H9 (cell line): Measurements from ENCODE around the gene NECTIN1. TPM values are rescaled to one million over a fixed set of nuclear protein-coding genes. Genes with fewer than 3 reads are reported as not detected.

Experiments
- DNase-seq: peaks from one replicate; pipeline ENCODE4 v3.0.0-alpha.2; 2017
- H2AFZ ChIP-seq: one replicate; pipeline ENCODE4 v1.6.1; 2013; ENCODE audit warnings: mild to moderate bottlenecking, low read length, control low read depth, moderate library complexity
- H2AK5ac ChIP-seq: 2 replicates; pipeline ENCODE4 v1.6.1; 2013; ENCODE audit warnings: low read length, control low read depth, mixed read lengths; ENCODE audit not compliant: insufficient read length
- H2BK120ac ChIP-seq: one replicate; pipeline ENCODE4 v1.6.1; 2013; ENCODE audit warnings: low read depth, mild to moderate bottlenecking, low read length, control low read depth, inconsistent platforms; ENCODE audit not compliant: poor library complexity, severe bottlenecking
- H2BK12ac ChIP-seq: 2 replicates; pipeline ENCODE4 v1.6.1; 2013; ENCODE audit warnings: low read length, control low read depth, mixed read lengths, low read depth; ENCODE audit not compliant: insufficient read length
- H2BK15ac ChIP-seq: 2 replicates; pipeline ENCODE4 v1.6.1; 2013; ENCODE audit warnings: low read depth, low read length, control low read depth
- H2BK20ac ChIP-seq: one replicate; pipeline ENCODE4 v1.6.1; 2013; ENCODE audit warnings: low read depth, mild to moderate bottlenecking, low read length, control low read depth, inconsistent platforms; ENCODE audit not compliant: poor library complexity, severe bottlenecking
- H2BK5ac ChIP-seq: 2 replicates; pipeline ENCODE4 v1.6.1; 2013; ENCODE audit warnings: low read length, control low read depth, mixed read lengths; ENCODE audit not compliant: insufficient read length
- H3K14ac ChIP-seq: 2 replicates; pipeline ENCODE4 v1.6.1; 2013; ENCODE audit warnings: low read length, control low read depth; ENCODE audit not compliant: insufficient read depth
- H3K18ac ChIP-seq: 2 replicates; pipeline ENCODE4 v1.6.1; 2013; ENCODE audit warnings: low read depth, mild to moderate bottlenecking, mixed read lengths, low read length, control low read depth; ENCODE audit not compliant: insufficient read length
- H3K23ac ChIP-seq: 2 replicates; pipeline ENCODE4 v1.6.1; 2013; ENCODE audit warnings: low read length, control low read depth, mixed read lengths, low read depth; ENCODE audit not compliant: insufficient read length
- H3K23me2 ChIP-seq: 2 replicates; pipeline ENCODE4 v1.6.1; 2013; ENCODE audit warnings: low read depth, mild to moderate bottlenecking, mixed read lengths, low read length, control low read depth; ENCODE audit not compliant: insufficient read length, poor library complexity, severe bottlenecking
- H3K27ac ChIP-seq: 2 replicates; pipeline ENCODE4 v1.5.1; 2013; ENCODE audit warnings: low read length, control low read depth, mixed read lengths, low read depth; ENCODE audit not compliant: insufficient read length
- H3K27me3 ChIP-seq: 2 replicates; pipeline ENCODE4 v1.6.1; 2013; ENCODE audit warnings: low read length, control low read depth, inconsistent platforms; ENCODE audit not compliant: insufficient read depth
- H3K4ac ChIP-seq: 2 replicates; pipeline ENCODE4 v1.6.1; 2013; ENCODE audit warnings: low read depth, mild to moderate bottlenecking, control low read depth, inconsistent platforms, low read length, moderate library complexity
- H3K4me1 ChIP-seq: 2 replicates; pipeline ENCODE4 v1.6.1; 2013; ENCODE audit warnings: low read length, control low read depth, inconsistent platforms; ENCODE audit not compliant: insufficient read depth
- H3K4me2 ChIP-seq: 2 replicates; pipeline ENCODE4 v1.6.1; 2013; ENCODE audit warnings: low read length, control low read depth, mixed read lengths; ENCODE audit not compliant: insufficient read length, insufficient read depth
- H3K56ac ChIP-seq: 2 replicates; pipeline ENCODE4 v1.6.1; 2013; ENCODE audit warnings: low read depth, mild to moderate bottlenecking, mixed read lengths, low read length, control low read depth; ENCODE audit not compliant: insufficient read length
- H3K79me1 ChIP-seq: 2 replicates; pipeline ENCODE4 v1.6.1; 2013; ENCODE audit warnings: low read depth, mild to moderate bottlenecking, moderate library complexity, low read length, control low read depth, inconsistent platforms; ENCODE audit not compliant: insufficient read depth, poor library complexity, severe bottlenecking
- H3K79me2 ChIP-seq: 2 replicates; pipeline ENCODE4 v1.6.1; 2013; ENCODE audit warnings: low read length, control low read depth, inconsistent platforms; ENCODE audit not compliant: insufficient read depth
- H3K9ac ChIP-seq: 2 replicates; pipeline ENCODE4 v1.6.1; 2013; ENCODE audit warnings: low read length, control low read depth, mixed read lengths; ENCODE audit not compliant: insufficient read length; ENCODE audit errors: extremely low read depth
- H3K9me3 ChIP-seq: one replicate; pipeline ENCODE4 v1.6.1; 2013; ENCODE audit warnings: low read depth, low read length, inconsistent platforms; ENCODE audit not compliant: control insufficient read depth
- H3T11ph ChIP-seq: one replicate; pipeline ENCODE4 v1.6.1; 2013; ENCODE audit warnings: mild to moderate bottlenecking, low read length, control low read depth, inconsistent platforms
- H4K20me1 ChIP-seq: one replicate; pipeline ENCODE4 v1.6.1; 2013; ENCODE audit not compliant: control insufficient read depth, insufficient read length, insufficient read depth
- H4K5ac ChIP-seq: 2 replicates; pipeline ENCODE4 v1.6.1; 2013; ENCODE audit warnings: low read depth, mild to moderate bottlenecking, mixed read lengths, low read length, control low read depth; ENCODE audit not compliant: insufficient read length
- H4K8ac ChIP-seq: replicated peaks from 2 replicates; pipeline ENCODE4 v1.6.1; 2013; ENCODE audit warnings: low read length, control low read depth, mixed read lengths, low read depth; ENCODE audit not compliant: insufficient read length
- H4K91ac ChIP-seq: 2 replicates; pipeline ENCODE4 v1.6.1; 2013; ENCODE audit warnings: low read depth, mild to moderate bottlenecking, moderate library complexity, mixed read lengths, low read length, control low read depth; ENCODE audit not compliant: insufficient read length
- H3K27ac Mint-ChIP-seq, 3 experiments: 2 replicates in 2 of 3; 3 replicates in 1 of 3; pipeline ENCODE4 v1.8.0; 2020 to 2021; ENCODE audit warnings: mixed read lengths in 3 of 3, mild to moderate bottlenecking in 1 of 3, moderate library complexity in 1 of 3
- H3K27me3 Mint-ChIP-seq: 2 replicates; pipeline ENCODE4 v1.8.0; 2021; ENCODE audit warnings: low read depth, mild to moderate bottlenecking, moderate library complexity, mixed read lengths
- H3K36me3 Mint-ChIP-seq, 3 experiments: 2 replicates in 2 of 3; 3 replicates in 1 of 3; pipeline ENCODE4 v1.8.0; 2020 to 2021; ENCODE audit warnings: low read depth in 3 of 3, mixed read lengths in 3 of 3; ENCODE audit not compliant: insufficient read depth in 1 of 3
- H3K4me1 Mint-ChIP-seq, 2 experiments: 2 replicates each; pipeline ENCODE4 v1.8.0; 2020; ENCODE audit warnings: mixed read lengths in 2 of 2
- H3K4me3 Mint-ChIP-seq, 2 experiments: 2 replicates in 1 of 2; 3 replicates in 1 of 2; pipeline ENCODE4 v1.8.0; 2020 to 2021; ENCODE audit warnings: mild to moderate bottlenecking in 2 of 2, mixed read lengths in 2 of 2, moderate library complexity in 1 of 2
- H3K9me3 Mint-ChIP-seq, 2 experiments: 2 replicates in 1 of 2; 3 replicates in 1 of 2; pipeline ENCODE4 v1.8.0; 2020; ENCODE audit warnings: mild to moderate bottlenecking in 2 of 2, mixed read lengths in 2 of 2, moderate library complexity in 1 of 2
- WGBS: extraction: QIAGEN DNeasy Blood & Tissue Kit; methylation state at CpG from one replicate; pipeline ENCODE4 v1.1.7; 2013; ENCODE audit warnings: missing lambda C conversion rate, low lambda C conversion rate, mixed read lengths; ENCODE audit not compliant: insufficient read length; ENCODE audit errors: extremely low coverage; 5-methylcytosine and 5-hydroxymethylcytosine counted together
- total RNA-seq: library from RNA; stranded (reverse); gene quantifications from 2 replicates; pipeline ENCODE4 v1.2.1, GENCODE V29; 2021
- TF ChIP-seq, protein P1 (sequence below): fragments of 200-600 bp; sonication (generic); conservative IDR thresholded peaks from 3 replicates; pipeline ENCODE4 v1.8.0; 2021; ENCODE audit warnings: antibody characterized with exemption, mild to moderate bottlenecking

Gene NECTIN1
- total RNA-seq, 1 experiment from 2014 or later = 113 TPM

DNA sequence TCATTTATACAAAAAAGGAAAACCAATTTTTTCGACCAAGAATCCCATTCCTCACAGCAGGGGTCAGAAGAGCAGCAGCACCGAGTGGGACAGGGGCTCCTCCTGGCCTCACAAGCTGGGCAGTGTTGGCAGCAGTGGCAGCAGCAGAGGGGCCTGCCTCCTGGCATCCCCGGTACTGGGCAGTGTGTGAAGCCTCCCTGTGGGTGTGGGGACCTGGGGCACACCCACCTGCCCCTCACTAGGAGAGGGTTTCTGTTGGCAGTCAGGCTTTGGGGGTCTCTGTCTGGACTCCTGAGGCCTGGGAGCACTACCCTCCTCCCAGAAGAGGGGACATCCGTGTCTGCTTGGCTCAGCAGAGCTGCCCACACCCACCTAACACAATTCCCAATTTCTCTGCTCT is 67.8 kb downstream of the NECTIN1 start:
- peaks cover 0 to 32% (median 12%) of the 10 kb centered on the region in 3 experiments; a peak in 6 of 7 replicates for H3K36me3 Mint-ChIP-seq
- no peak overlapping the region for H4K91ac ChIP-seq
- H3K9ac ChIP-seq = no peak overlapping the region
- H2BK20ac ChIP-seq = no peak overlapping the region
- no peak overlapping the region for H3K27ac Mint-ChIP-seq
- H3K79me2 ChIP-seq = no peaks in the 10 kb centered on the region
- no CpG with 5 or more reads among the region's 4 CpGs for WGBS
- H3K4ac ChIP-seq = no peak overlapping the region
- H3K56ac ChIP-seq = no peak overlapping the region
- H3K18ac ChIP-seq = no peak overlapping the region
- H3K14ac ChIP-seq = no peak overlapping the region
- no peak overlapping the region for H2BK5ac ChIP-seq
- H3K9me3 Mint-ChIP-seq = no peaks in the 10 kb centered on the region
- H3T11ph ChIP-seq = no peak overlapping the region
- peaks cover 17 to 25% of the 10 kb centered on the region in 2 experiments for H3K4me1 Mint-ChIP-seq
- no peak overlapping the region for H2BK120ac ChIP-seq
- no peak overlapping the region for H4K5ac ChIP-seq
- no peaks in the 10 kb centered on the region for H3K9me3 ChIP-seq
- H2BK15ac ChIP-seq = no peak overlapping the region
- no peaks in the 10 kb centered on the region for H3K23me2 ChIP-seq
- no peaks in the 10 kb centered on the region; the same call in 1 of the 2 replicates for H3K4me1 ChIP-seq
- DNase-seq = no peak
- H3K27me3 Mint-ChIP-seq = peaks cover 10% of the 10 kb centered on the region
- H3K27ac ChIP-seq = no peak overlapping the region
- no peak overlapping the region for H2BK12ac ChIP-seq
- TF ChIP-seq, protein P1, sequence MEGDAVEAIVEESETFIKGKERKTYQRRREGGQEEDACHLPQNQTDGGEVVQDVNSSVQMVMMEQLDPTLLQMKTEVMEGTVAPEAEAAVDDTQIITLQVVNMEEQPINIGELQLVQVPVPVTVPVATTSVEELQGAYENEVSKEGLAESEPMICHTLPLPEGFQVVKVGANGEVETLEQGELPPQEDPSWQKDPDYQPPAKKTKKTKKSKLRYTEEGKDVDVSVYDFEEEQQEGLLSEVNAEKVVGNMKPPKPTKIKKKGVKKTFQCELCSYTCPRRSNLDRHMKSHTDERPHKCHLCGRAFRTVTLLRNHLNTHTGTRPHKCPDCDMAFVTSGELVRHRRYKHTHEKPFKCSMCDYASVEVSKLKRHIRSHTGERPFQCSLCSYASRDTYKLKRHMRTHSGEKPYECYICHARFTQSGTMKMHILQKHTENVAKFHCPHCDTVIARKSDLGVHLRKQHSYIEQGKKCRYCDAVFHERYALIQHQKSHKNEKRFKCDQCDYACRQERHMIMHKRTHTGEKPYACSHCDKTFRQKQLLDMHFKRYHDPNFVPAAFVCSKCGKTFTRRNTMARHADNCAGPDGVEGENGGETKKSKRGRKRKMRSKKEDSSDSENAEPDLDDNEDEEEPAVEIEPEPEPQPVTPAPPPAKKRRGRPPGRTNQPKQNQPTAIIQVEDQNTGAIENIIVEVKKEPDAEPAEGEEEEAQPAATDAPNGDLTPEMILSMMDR = no peak
- H3K79me1 ChIP-seq = no peaks in the 10 kb centered on the region
- H3K4me3 Mint-ChIP-seq = no peak overlapping the region
- H3K4me2 ChIP-seq = no peak overlapping the region
- no peak overlapping the region for H3K23ac ChIP-seq
- no peak overlapping the region for H2AFZ ChIP-seq
- no peaks in the 10 kb centered on the region for H3K27me3 ChIP-seq
- H2AK5ac ChIP-seq = no peak overlapping the region
- no peak overlapping the region for H4K8ac ChIP-seq
- H4K20me1 ChIP-seq = no peaks in the 10 kb centered on the region
